ENCODE measurements around the gene SERINC5.
"Not testable (repeated sequence)": the region's sequence is repeated elsewhere in the genome, so short reads cannot be mapped to it uniquely, and the experiment has no call there.

The SERINC5 gene

DNA sequence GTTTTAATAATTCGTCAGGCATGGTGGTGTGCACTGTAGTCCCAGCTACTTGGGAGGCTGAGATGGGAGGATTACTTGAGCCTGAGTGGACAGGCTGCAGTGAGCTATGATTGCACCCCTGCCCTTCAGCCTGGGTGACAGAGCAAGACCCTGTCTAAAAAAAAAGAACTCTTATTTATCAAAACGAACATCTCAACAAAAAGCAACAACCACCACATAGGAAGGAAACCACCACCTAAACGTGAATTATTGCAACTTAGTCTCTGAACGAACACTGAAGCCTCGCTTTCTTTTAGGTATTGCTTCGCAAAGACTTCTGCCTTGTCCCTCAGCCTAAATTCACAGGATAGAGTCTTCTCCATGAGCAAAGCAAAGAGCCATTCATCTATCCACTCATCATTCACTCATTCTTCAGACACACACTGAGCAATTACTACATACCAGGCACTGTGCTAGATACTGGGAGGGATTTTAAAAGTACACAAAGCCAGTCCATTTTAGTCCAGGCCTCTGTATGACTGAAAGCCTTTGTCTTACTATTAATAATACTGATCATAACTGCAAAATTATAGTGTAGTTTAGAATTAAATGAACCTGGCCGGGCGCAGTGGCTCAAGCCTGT lies 163.3 kb downstream of the SERINC5 start:
- no peak for TF ChIP-seq ZFX (IDR thresholded peaks at IDR 0.05; ENCODE audit: borderline replicate concordance)
- TF ChIP-seq, protein P1, sequence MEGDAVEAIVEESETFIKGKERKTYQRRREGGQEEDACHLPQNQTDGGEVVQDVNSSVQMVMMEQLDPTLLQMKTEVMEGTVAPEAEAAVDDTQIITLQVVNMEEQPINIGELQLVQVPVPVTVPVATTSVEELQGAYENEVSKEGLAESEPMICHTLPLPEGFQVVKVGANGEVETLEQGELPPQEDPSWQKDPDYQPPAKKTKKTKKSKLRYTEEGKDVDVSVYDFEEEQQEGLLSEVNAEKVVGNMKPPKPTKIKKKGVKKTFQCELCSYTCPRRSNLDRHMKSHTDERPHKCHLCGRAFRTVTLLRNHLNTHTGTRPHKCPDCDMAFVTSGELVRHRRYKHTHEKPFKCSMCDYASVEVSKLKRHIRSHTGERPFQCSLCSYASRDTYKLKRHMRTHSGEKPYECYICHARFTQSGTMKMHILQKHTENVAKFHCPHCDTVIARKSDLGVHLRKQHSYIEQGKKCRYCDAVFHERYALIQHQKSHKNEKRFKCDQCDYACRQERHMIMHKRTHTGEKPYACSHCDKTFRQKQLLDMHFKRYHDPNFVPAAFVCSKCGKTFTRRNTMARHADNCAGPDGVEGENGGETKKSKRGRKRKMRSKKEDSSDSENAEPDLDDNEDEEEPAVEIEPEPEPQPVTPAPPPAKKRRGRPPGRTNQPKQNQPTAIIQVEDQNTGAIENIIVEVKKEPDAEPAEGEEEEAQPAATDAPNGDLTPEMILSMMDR (IDR thresholded peaks at IDR 0.05), result no peak
- no peak overlapping the region for H3K27ac ChIP-seq

GRCh38 chr5:80091792-80092192 lies 164.1 kb downstream of the SERINC5 start:
- TF ChIP-seq, protein P1 (IDR thresholded peaks at IDR 0.05), result peak; percentile 72

GRCh38 chr5:80090884-80091166 lies 165.0 kb downstream of the SERINC5 start:
- TF ChIP-seq, protein P1 (IDR thresholded peaks at IDR 0.05), result no peak
- no peak for TF ChIP-seq ZFX (IDR thresholded peaks at IDR 0.05; ENCODE audit: borderline replicate concordance)
- no peak overlapping the region for H3K27ac ChIP-seq

More at GRCh38 chr5:80091792-80092192, 164.1 kb downstream of the SERINC5 start:
- H3K27ac ChIP-seq, result not testable (repeated sequence)

DNA sequence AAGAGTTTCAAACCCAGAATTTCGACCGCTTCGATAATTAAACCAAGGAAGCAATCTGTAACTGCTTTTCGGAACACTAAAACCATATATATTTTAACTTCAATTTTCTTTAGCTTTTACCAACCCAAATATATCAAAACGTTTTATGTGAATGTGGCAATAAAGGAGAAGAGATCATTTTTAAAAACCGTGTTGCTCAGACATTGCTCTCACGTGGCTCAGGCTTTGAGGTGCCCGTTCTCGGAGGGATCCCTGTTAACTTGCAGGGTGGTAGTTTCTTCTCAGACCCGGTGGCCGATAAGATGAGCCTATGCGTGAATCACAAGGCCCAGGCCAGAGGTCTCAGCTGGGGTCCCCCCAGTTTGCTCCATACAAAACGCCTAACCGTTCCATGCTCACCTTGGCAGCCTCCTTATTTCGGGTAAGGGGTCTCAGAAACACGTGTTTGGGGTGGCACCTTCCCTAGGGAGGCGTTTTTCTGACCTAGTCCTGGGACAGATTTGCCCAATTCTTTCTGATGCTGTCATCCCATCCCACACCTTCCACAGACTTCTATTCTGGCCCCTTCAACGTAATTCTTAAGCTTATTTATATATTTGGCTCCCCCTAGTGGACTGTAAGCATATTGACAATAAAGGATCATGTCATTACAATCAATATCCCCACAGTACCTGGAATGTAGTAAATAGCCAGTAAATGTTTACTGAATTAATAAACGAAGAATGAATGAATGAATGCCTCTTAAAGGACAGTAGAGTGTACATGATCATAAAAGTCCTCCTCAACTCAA lies 172.6 kb downstream of the SERINC5 start:
- TF ChIP-seq, protein P1 (IDR thresholded peaks at IDR 0.05), result peak; percentile 78
- no peak for TF ChIP-seq ZFX (IDR thresholded peaks at IDR 0.05; ENCODE audit: borderline replicate concordance)
- H3K27ac ChIP-seq, result peak overlapping the region; percentile 62

- peak overlapping the region; percentile 62 for H3K27ac ChIP-seq
- no peak for TF ChIP-seq ZFX (IDR thresholded peaks at IDR 0.05; ENCODE audit: borderline replicate concordance)
- TF ChIP-seq, protein P1 (IDR thresholded peaks at IDR 0.05), result peak; percentile 93
Measured at GRCh38 chr5:80082731-80083100, 173.1 kb downstream of the SERINC5 start.

DNA sequence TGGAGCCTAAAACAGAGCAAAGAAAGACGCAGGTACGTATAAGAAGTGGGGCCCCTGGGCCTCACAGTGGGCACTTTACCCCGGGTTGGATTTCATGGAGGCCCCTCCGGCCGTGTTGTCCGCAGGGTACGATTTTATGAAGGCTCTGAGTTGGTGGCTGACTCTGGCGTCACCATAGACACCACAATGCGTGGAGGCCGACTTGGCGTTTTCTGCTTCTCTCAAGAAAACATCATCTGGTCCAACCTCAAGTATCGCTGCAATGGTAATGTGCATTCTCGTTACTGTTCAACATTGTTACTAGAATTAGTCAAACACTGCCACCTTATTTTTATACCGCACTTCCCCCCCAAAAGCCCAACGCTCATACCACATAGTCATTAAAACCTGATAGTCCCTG lies 173.6 kb downstream of the SERINC5 start:
- no peak for TF ChIP-seq ZFX (IDR thresholded peaks at IDR 0.05; ENCODE audit: borderline replicate concordance)
- TF ChIP-seq, protein P1 (IDR thresholded peaks at IDR 0.05), result no peak
- H3K27ac ChIP-seq, result peak overlapping the region; percentile 62; the same call in 1 of the 2 replicates

GRCh38 chr5:80078921-80079320 lies 176.9 kb downstream of the SERINC5 start:
- no peak overlapping the region for H3K27ac ChIP-seq
- TF ChIP-seq ZFX (IDR thresholded peaks at IDR 0.05; ENCODE audit: borderline replicate concordance), result no peak
- TF ChIP-seq, protein P1 (IDR thresholded peaks at IDR 0.05), result no peak
